Liver (tissue), 9 donors: ENCODE results near the gene ERC1. TPM values are rescaled to one million over a fixed set of nuclear protein-coding genes. Genes with fewer than 3 reads are reported as not detected.
"Not testable (repeated sequence)": the region's sequence is repeated elsewhere in the genome, so short reads cannot be mapped to it uniquely, and the experiment has no call there.

Experiments
- DNase-seq: peaks from one replicate; pipeline ENCODE4 v3.0.0-alpha.2; 2017; ENCODE audit warnings: low spot score
- H3K27ac ChIP-seq, 2 donors: one replicate each; pipeline ENCODE4 v1.7.0; 2013; ENCODE audit warnings: inconsistent platforms in 2 of 2, low read length in 2 of 2, control low read depth in 1 of 2, low read depth in 1 of 2, mild to moderate bottlenecking in 1 of 2
- H3K27me3 ChIP-seq, 4 donors: one replicate each; pipeline versions ENCODE4 v1.6.1 to v1.7.0; 2013; ENCODE audit warnings: low read length in 3 of 4, inconsistent platforms in 1 of 4, mild to moderate bottlenecking in 1 of 4, moderate library complexity in 1 of 4; ENCODE audit not compliant: control insufficient read depth in 4 of 4, insufficient read depth in 4 of 4
- H3K36me3 ChIP-seq, 4 donors: one replicate each; pipeline versions ENCODE4 v1.6.1 to v1.7.0; 2013; ENCODE audit warnings: low read length in 3 of 4, mild to moderate bottlenecking in 3 of 4, low read depth in 1 of 4, moderate library complexity in 1 of 4; ENCODE audit not compliant: control insufficient read depth in 4 of 4, insufficient read depth in 3 of 4
- H3K4me1 ChIP-seq, 4 donors: one replicate each; pipeline versions ENCODE4 v1.6.1 to v1.7.0; 2013; ENCODE audit warnings: low read length in 3 of 4, mild to moderate bottlenecking in 3 of 4, moderate library complexity in 1 of 4; ENCODE audit not compliant: control insufficient read depth in 4 of 4, insufficient read depth in 4 of 4
- H3K4me3 ChIP-seq, 3 donors: one replicate each; pipeline versions ENCODE4 v1.6.1 to v1.7.0; 2013; ENCODE audit warnings: low read length in 3 of 3, control low read depth in 1 of 3, low read depth in 1 of 3, mild to moderate bottlenecking in 1 of 3
- H3K9ac ChIP-seq, 2 donors: one replicate each; pipeline ENCODE4 v1.7.0; 2013; ENCODE audit warnings: low read length in 2 of 2, mild to moderate bottlenecking in 2 of 2, moderate library complexity in 2 of 2, control low read depth in 1 of 2, low read depth in 1 of 2
- H3K9me3 ChIP-seq, 4 donors: one replicate each; pipeline versions ENCODE4 v1.6.1 to v1.7.0; 2013; ENCODE audit warnings: low read length in 3 of 4; ENCODE audit not compliant: control insufficient read depth in 4 of 4
- ATF3 ChIP-seq: IDR thresholded peaks from 2 replicates; pipeline ENCODE4 v1.6.1; 2016; ENCODE audit warnings: antibody characterized with exemption
- CTCF ChIP-seq: fragments of 150-350 bp; IDR thresholded peaks from 2 replicates; pipeline ENCODE4 v1.5.1; 2017; ENCODE audit warnings: improper control_type of control experiment, low read depth, low read length; ENCODE audit not compliant: missing input control
- EGR1 ChIP-seq, 2 donors: IDR thresholded peaks; 2 replicates each; pipeline ENCODE4 v1.6.1; 2016 to 2018; ENCODE audit warnings: antibody characterized with exemption in 2 of 2, low read depth in 2 of 2
- FOXA1 ChIP-seq: IDR thresholded peaks from 2 replicates; pipeline ENCODE4 v1.6.1; 2016; ENCODE audit warnings: antibody characterized with exemption
- FOXA2 ChIP-seq: IDR thresholded peaks from 2 replicates; pipeline ENCODE4 v1.6.1; 2016; ENCODE audit warnings: antibody characterized with exemption
- HNF4A ChIP-seq, 2 donors: conservative IDR thresholded peaks; 2 replicates each; pipeline ENCODE4 v1.6.1; 2016; ENCODE audit warnings: antibody characterized with exemption in 2 of 2, mild to moderate bottlenecking in 2 of 2
- JUND ChIP-seq, 2 donors: IDR thresholded peaks; 2 replicates each; pipeline ENCODE4 v1.6.1; 2016; ENCODE audit warnings: antibody characterized with exemption in 2 of 2
- MAX ChIP-seq: IDR thresholded peaks from 2 replicates; pipeline ENCODE4 v1.6.1; 2016; ENCODE audit warnings: antibody characterized with exemption
- NR2F2 ChIP-seq: IDR thresholded peaks from 2 replicates; pipeline ENCODE4 v1.6.1; 2016; ENCODE audit warnings: antibody characterized with exemption
- RAD21 ChIP-seq, 2 donors: IDR thresholded peaks; 2 replicates each; pipeline ENCODE4 v1.6.1; 2016; ENCODE audit warnings: antibody characterized with exemption in 2 of 2, mild to moderate bottlenecking in 2 of 2
- RXRA ChIP-seq, 2 donors: IDR thresholded peaks; 2 replicates each; pipeline ENCODE4 v1.6.1; 2017 to 2018; ENCODE audit warnings: antibody characterized with exemption in 2 of 2, mild to moderate bottlenecking in 1 of 2
- SP1 ChIP-seq: IDR thresholded peaks from 2 replicates; pipeline ENCODE4 v1.6.1; 2018; ENCODE audit warnings: antibody characterized with exemption, mild to moderate bottlenecking
- ZBTB33 ChIP-seq: IDR thresholded peaks from 2 replicates; pipeline ENCODE4 v1.6.1; 2016; ENCODE audit warnings: antibody characterized with exemption
- WGBS: extraction: QIAGEN DNeasy Blood & Tissue Kit; methylation state at CpG from one replicate; pipeline ENCODE4 v1.1.7; 2013; 5-methylcytosine and 5-hydroxymethylcytosine counted together
- polyA plus RNA-seq, 2 donors: library from polyadenylated mRNA; stranded (reverse) in 1 of 2; unstranded in 1 of 2; fragments of 200-250 nt in 1 of 2; fragments of >200 nt in 1 of 2; fragmentation: Nextera tagmentation in 1 of 2; extraction: Ambion mirVana in 1 of 2; gene quantifications; one replicate each; pipeline versions ENCODE4 v1.2.1 to v1.2.3, GENCODE V29; 2013 to 2015
- total RNA-seq, 2 donors: library from RNA; depleted of rRNA; stranded (reverse); fragments of >200 nt; gene quantifications; one replicate each; pipeline ENCODE4 v1.2.3, GENCODE V29; 2014
- donor health status: healthy.
- donor health status: healthy.
- donor health status: healthy.
- donor health status: healthy.
- donor health status: healthy.

Gene ERC1
- total and polyA plus RNA-seq, 4 donors, result 6.2 to 50.2 (median 10.3) TPM

- H3K27me3 ChIP-seq, result no peaks in the 10 kb centered on the region
- WGBS, result 100% methylated on average over 1 of the region's 1 CpG
These were observed 323.5 kb downstream of the ERC1 start for GRCh38 chr12:1314523-1314922.

GRCh38 chr12:1316991-1317390 lies 326.0 kb downstream of the ERC1 start:
- not testable (repeated sequence) for H3K4me3 ChIP-seq, H3K36me3 ChIP-seq, DNase-seq, H3K9me3 ChIP-seq, H3K27ac ChIP-seq, H3K9ac ChIP-seq, H3K27me3 ChIP-seq
- WGBS, result 96% methylated on average over 5 of the region's 5 CpGs
- peaks cover 0 to 14% (median 7%) of the 10 kb centered on the region in 4 donors for H3K4me1 ChIP-seq

More at GRCh38 chr12:1314523-1314922, 323.5 kb downstream of the ERC1 start:
- peaks cover 0 to 14% (median 7%) of the 10 kb centered on the region in 4 donors for H3K4me1 ChIP-seq
- no peak for DNase-seq
- no peak overlapping the region for H3K27ac ChIP-seq
- peaks cover 0 to 1% (median 0%) of the 10 kb centered on the region in 4 donors for H3K36me3 ChIP-seq
- H3K9ac ChIP-seq, result no peak overlapping the region
- no peaks in the 10 kb centered on the region for H3K9me3 ChIP-seq
- no peak for TF ChIP-seq FOXA2
- TF ChIP-seq RAD21 (IDR thresholded peaks at IDR 0.05), result no peak
- no peak for TF ChIP-seq CTCF
- TF ChIP-seq MAX, result no peak
- TF ChIP-seq FOXA1, result no peak
- no peak for TF ChIP-seq SP1
- TF ChIP-seq JUND (IDR thresholded peaks at IDR 0.05), result no peak
- no peak for TF ChIP-seq HNF4A (conservative IDR thresholded peaks at IDR 0.05)
- TF ChIP-seq NR2F2, result no peak
- no peak for TF ChIP-seq EGR1 (IDR thresholded peaks at IDR 0.05; ENCODE audit: low read depth in 2 of 2)
- no peak overlapping the region for H3K4me3 ChIP-seq

GRCh38 chr12:1318327-1319031 lies 327.5 kb downstream of the ERC1 start:
- Histone ChIP-seq H3K27me3 (no peaks in the 10 kb centered on the region), H3K4me3 (peak overlapping the region in 1 of 3 donors; percentile 14), H3K9me3 (no peaks in the 10 kb centered on the region), H3K27ac (peak overlapping the region in 1 of 2 donors; percentile 44), H3K9ac (no peak overlapping the region), H3K4me1 (peaks cover 0 to 14% (median 7%) of the 10 kb centered on the region in 4 donors), H3K36me3 (no peaks in the 10 kb centered on the region)
- DNase-seq, result no peak
- TF ChIP-seq NR2F2 (no peak), RXRA (IDR thresholded peaks at IDR 0.05) (peak; percentile 9 to 12), FOXA1 (no peak), ATF3 (no peak), MAX (no peak), RAD21 (IDR thresholded peaks at IDR 0.05) (peak in 1 of 2 donors; percentile 17), ZBTB33 (no peak), SP1 (peak; percentile 17), FOXA2 (no peak)
- WGBS, result 30% methylated on average over 7 of the region's 7 CpGs
